ENCODE data around the gene SMG5. TPM values are rescaled to one million over a fixed set of nuclear protein-coding genes. Genes with fewer than 3 reads are reported as not detected.

Gene SMG5
- total RNA-seq, 4 donors from 2014 or later = 52.3 to 96.1 (median 69.4) TPM

DNA sequence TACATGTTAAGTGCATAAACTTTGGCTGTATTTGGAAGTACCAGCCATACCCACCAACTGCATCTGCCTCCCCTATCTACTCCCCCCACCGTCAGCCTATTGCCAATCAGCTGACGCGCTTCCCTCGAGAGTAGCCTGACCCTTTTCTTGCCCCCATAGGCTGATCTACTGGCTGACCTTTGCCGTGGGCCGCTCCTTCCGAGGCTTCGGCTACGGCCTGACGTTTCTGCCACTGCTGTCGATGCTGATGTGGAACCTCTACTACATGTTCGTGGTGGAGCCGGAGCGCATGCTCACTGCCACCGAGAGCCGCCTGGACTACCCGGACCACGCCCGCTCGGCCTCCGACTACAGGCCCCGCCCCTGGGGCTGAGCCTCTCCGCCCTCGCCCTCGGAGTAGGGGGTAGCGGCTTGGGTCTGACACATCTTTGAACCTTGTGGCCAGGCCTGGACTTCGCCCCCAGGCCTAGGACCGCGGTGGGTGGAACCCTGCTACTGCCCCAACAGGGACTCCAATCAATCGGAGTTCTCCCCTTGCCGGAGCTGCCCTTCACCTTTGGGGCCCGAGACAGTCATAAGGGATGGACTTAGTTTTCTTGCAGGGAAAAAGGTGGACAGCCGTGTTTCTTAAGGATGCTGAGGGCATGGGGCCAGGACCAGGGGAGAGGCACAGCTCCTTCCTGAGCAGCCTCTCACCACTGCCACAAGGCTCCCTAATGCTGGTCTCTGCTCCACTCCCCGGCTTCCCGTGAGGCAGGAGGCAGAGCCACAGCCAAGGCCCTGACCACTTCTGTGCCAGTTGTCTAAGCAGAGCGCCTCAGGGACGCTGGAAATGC lies 8.8 kb upstream of the SMG5 start:
- Histone ChIP-seq H3K36me3 (peaks cover 0 to 29% (median 15%) of the 10 kb centered on the region in 4 donors), H3K27me3 (no peaks in the 10 kb centered on the region), H3K4me3 (peak overlapping the region; percentile 48 to 62 (median 58)), H3K9me3 (no peaks in the 10 kb centered on the region), H3K27ac (replicated peaks in 1 of 4) (peak overlapping the region; percentile 81 to 89 (median 85)), H3K4me1 (peaks cover 12 to 57% (median 42%) of the 10 kb centered on the region in 4 donors)
- intact Hi-C loops (cut with DNase I) = no loop called here
- 13% methylated on average over 35 of the region's 37 CpGs for WGBS
- TF ChIP-seq POLR2AphosphoS5 (IDR thresholded peaks at IDR 0.05) = peak; percentile 71 to 80
- TF ChIP-seq, protein P1, sequence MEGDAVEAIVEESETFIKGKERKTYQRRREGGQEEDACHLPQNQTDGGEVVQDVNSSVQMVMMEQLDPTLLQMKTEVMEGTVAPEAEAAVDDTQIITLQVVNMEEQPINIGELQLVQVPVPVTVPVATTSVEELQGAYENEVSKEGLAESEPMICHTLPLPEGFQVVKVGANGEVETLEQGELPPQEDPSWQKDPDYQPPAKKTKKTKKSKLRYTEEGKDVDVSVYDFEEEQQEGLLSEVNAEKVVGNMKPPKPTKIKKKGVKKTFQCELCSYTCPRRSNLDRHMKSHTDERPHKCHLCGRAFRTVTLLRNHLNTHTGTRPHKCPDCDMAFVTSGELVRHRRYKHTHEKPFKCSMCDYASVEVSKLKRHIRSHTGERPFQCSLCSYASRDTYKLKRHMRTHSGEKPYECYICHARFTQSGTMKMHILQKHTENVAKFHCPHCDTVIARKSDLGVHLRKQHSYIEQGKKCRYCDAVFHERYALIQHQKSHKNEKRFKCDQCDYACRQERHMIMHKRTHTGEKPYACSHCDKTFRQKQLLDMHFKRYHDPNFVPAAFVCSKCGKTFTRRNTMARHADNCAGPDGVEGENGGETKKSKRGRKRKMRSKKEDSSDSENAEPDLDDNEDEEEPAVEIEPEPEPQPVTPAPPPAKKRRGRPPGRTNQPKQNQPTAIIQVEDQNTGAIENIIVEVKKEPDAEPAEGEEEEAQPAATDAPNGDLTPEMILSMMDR (IDR thresholded peaks at IDR 0.05) = no peak
- peak; percentile 96 for DNase-seq (ENCODE audit: extremely low spot score)

GRCh38 chr1:156289857-156290256 lies 7.2 kb upstream of the SMG5 start:
- Histone ChIP-seq H3K9me3 (no peaks in the 10 kb centered on the region), H3K27ac (replicated peaks in 1 of 4) (no peak overlapping the region), H3K4me1 (peaks cover 3 to 46% (median 32%) of the 10 kb centered on the region in 4 donors), H3K4me3 (no peak overlapping the region), H3K36me3 (peaks cover 0 to 40% (median 18%) of the 10 kb centered on the region in 4 donors), H3K27me3 (no peaks in the 10 kb centered on the region)
- TF ChIP-seq POLR2AphosphoS5 (IDR thresholded peaks at IDR 0.05) = no peak
- TF ChIP-seq POLR2A (IDR thresholded peaks at IDR 0.05; ENCODE audit: low read depth) = no peak
- TF ChIP-seq EP300 (IDR thresholded peaks at IDR 0.05) = no peak
- TF ChIP-seq, protein P1 (IDR thresholded peaks at IDR 0.05) = no peak
- DNase-seq (ENCODE audit: extremely low spot score) = no peak
- intact Hi-C loops (cut with DNase I) = no loop called here

DNA sequence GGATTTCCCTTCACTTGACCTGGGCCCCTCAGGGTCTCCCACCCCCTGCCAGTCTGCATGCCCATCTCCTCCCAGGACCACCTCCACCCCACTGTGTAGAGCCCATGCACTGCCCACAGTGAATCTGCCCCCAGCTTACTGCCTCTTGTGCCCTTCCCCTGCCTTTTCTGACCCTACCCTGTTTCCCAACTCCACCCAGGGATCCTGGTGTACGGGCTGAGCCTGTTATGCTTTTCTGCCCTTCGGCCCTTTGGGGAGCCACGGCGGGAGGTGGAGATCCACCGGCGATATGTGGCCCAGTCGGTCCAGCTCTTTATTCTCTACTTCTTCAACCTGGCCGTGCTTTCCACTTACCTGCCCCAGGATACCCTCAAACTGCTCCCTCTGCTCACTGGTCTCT lies 3.4 kb upstream of the SMG5 start:
- Histone ChIP-seq H3K9me3 (no peaks in the 10 kb centered on the region), H3K27me3 (no peaks in the 10 kb centered on the region), H3K4me1 (peaks cover 18 to 38% (median 31%) of the 10 kb centered on the region in 4 donors), H3K36me3 (peaks cover 0 to 31% (median 8%) of the 10 kb centered on the region in 4 donors), H3K4me3 (no peak overlapping the region), H3K27ac (replicated peaks in 1 of 4) (no peak overlapping the region)
- intact Hi-C loops (cut with DNase I) = no loop called here
- WGBS = 86% methylated on average over 8 of the region's 8 CpGs
- no peak for TF ChIP-seq POLR2AphosphoS5 (IDR thresholded peaks at IDR 0.05)
- no peak for TF ChIP-seq POLR2A (IDR thresholded peaks at IDR 0.05; ENCODE audit: low read depth)
- TF ChIP-seq, protein P1 (IDR thresholded peaks at IDR 0.05) = no peak
- no peak for TF ChIP-seq EP300 (IDR thresholded peaks at IDR 0.05)
- DNase-seq (ENCODE audit: extremely low spot score) = no peak

DNA sequence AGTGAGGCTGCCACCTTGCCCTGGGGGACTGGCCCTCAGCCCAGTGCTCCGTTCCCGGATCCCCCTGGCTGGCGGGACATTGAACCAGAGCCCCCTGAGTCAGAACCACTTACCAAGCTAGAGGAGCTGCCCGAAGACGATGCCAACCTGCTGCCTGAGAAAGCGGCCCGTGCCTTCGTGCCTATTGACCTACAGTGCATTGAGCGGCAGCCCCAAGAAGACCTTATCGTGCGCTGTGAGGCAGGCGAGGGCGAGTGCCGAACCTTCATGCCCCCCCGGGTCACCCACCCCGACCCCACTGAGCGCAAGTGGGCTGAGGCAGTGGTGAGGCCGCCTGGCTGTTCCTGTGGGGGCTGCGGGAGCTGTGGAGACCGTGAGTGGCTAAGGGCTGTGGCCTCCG lies 2.8 kb upstream of the SMG5 start:
- intact Hi-C loops (cut with DNase I) = no loop called here
- Histone ChIP-seq H3K27ac (replicated peaks in 1 of 4) (no peak overlapping the region), H3K4me3 (no peak overlapping the region), H3K36me3 (peaks cover 0 to 31% (median 8%) of the 10 kb centered on the region in 4 donors), H3K4me1 (peaks cover 25 to 38% (median 30%) of the 10 kb centered on the region in 4 donors), H3K9me3 (no peaks in the 10 kb centered on the region), H3K27me3 (no peaks in the 10 kb centered on the region)
- no peak for DNase-seq (ENCODE audit: extremely low spot score)
- 93% methylated on average over 10 of the region's 21 CpGs for WGBS
- TF ChIP-seq, protein P1 (IDR thresholded peaks at IDR 0.05) = no peak
- TF ChIP-seq POLR2AphosphoS5 (IDR thresholded peaks at IDR 0.05) (no peak), EP300 (IDR thresholded peaks at IDR 0.05) (no peak), POLR2A (IDR thresholded peaks at IDR 0.05; ENCODE audit: low read depth) (no peak)

All from esophagus muscularis mucosa (tissue), 4 donors.